Smooth muscle cell (in vitro differentiated cells): ENCODE measurements around the gene GNS. TPM values are rescaled to one million over a fixed set of nuclear protein-coding genes. Genes with fewer than 3 reads are reported as not detected.

ENCODE experiments used
- DNase-seq: peaks from one replicate; lab custom pipeline; 2025; ENCODE audit not compliant: unreplicated experiment; lab: John Stamatoyannopoulos, UW
- H2AFZ ChIP-seq: fragments of 200-600 bp; sonication (generic); 2 replicates; pipeline ENCODE4 v1.6.0; 2016; ENCODE audit warnings: antibody characterized with exemption, low read depth, mild to moderate bottlenecking
- H3F3A ChIP-seq: fragments of 200-600 bp; sonication (generic); 2 replicates; pipeline ENCODE4 v1.6.0; 2017; ENCODE audit warnings: antibody characterized with exemption, low read depth
- H3K27ac ChIP-seq: fragments of 200-600 bp; sonication (generic); 2 replicates; pipeline ENCODE4 v1.5.1; 2016; ENCODE audit warnings: low read depth, mild to moderate bottlenecking
- H3K27me3 ChIP-seq: fragments of 200-600 bp; sonication (generic); 2 replicates; pipeline ENCODE4 v1.6.1; 2016; ENCODE audit warnings: low read depth, mild to moderate bottlenecking
- H3K36me3 ChIP-seq: fragments of 200-600 bp; sonication (generic); 2 replicates; pipeline ENCODE4 v1.5.1; 2016; ENCODE audit warnings: low read depth
- H3K4me1 ChIP-seq: fragments of 200-600 bp; sonication (generic); 2 replicates; pipeline ENCODE4 v1.5.1; 2016; ENCODE audit warnings: low read depth
- H3K4me2 ChIP-seq: fragments of 200-600 bp; sonication (generic); 2 replicates; pipeline ENCODE4 v1.6.0; 2016; ENCODE audit warnings: mild to moderate bottlenecking
- H3K4me3 ChIP-seq: fragments of 200-600 bp; sonication (generic); 2 replicates; pipeline ENCODE4 v1.5.1; 2016; ENCODE audit warnings: mild to moderate bottlenecking
- H3K79me2 ChIP-seq: fragments of 200-600 bp; sonication (generic); 2 replicates; pipeline ENCODE4 v1.6.0; 2016; ENCODE audit warnings: low read depth, mild to moderate bottlenecking
- H3K9ac ChIP-seq: fragments of 200-600 bp; sonication (generic); 2 replicates; pipeline ENCODE4 v1.6.0; 2016; ENCODE audit warnings: low read depth
- H3K9me3 ChIP-seq: fragments of 200-600 bp; sonication (generic); replicated peaks from 2 replicates; pipeline ENCODE4 v1.5.1; 2016; ENCODE audit warnings: low read depth
- H4K20me1 ChIP-seq: fragments of 200-600 bp; sonication (generic); 2 replicates; pipeline ENCODE4 v1.6.0; 2016; ENCODE audit warnings: low read depth
- WGBS: methylation state at CpG from one replicate; pipeline ENCODE4 v1.1.7; 2016; ENCODE audit warnings: low lambda C conversion rate; 5-methylcytosine and 5-hydroxymethylcytosine counted together
- polyA plus RNA-seq: library from polyadenylated mRNA; unstranded; fragments of >200 nt; fragmentation: Nextera tagmentation; extraction: Ambion mirVana; gene quantifications from 2 replicates; pipeline ENCODE4 v1.2.1, GENCODE V29; 2016
- total RNA-seq: library from RNA; depleted of rRNA; stranded (reverse); fragments of >200 nt; gene quantifications from 2 replicates; pipeline ENCODE4 v1.2.3, GENCODE V29; 2014
- TF ChIP-seq, protein P1 (sequence below): fragments of 200-600 bp; sonication (generic); IDR thresholded peaks from 2 replicates; pipeline ENCODE4 v1.5.1; 2017; ENCODE audit warnings: borderline replicate concordance, mild to moderate bottlenecking, antibody characterized with exemption; ENCODE audit not compliant: insufficient read depth, poor library complexity, severe bottlenecking

Gene GNS
- total and polyA plus RNA-seq, 2 experiments from 2014 or later, result 36.4 to 64.9 TPM

DNA sequence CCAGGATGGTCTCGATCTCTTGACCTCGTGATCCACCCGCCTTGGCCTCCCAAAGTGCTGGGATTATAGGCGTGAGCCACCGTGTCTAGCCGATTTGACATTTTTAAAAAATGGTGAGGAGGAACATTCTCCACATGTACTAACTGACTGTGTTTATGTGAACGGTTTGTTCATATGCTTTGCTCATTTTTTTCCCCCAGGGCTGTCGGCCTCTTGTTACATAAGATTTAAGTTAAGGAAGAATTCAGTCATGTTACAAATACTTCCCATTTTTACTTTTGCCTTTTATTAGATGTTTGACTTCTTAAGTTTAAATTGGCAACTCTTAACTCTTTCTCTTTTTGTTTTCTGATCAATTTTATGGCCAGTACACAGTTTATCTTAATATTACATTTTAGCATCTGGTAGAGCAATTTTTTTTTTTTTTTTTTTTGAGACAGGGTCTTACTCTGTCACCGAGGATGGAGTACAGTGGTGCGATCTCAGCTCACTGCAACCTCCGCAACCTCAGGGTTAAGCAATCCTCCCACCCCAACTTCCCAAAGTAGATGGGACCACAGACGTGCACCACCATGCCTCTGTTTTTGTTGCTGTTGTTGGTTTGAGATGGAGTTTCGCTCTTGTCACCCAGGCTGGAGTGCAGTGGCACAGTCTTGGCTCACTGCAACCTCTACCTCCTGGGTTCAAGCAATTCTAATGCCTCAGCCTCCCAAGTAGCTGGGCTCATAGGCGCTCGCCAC, 9.6 kb downstream of the GNS start:
- H3K9me3 ChIP-seq, result no peaks in the 10 kb centered on the region
- no peaks in the 10 kb centered on the region for H3K79me2 ChIP-seq
- WGBS, result 97% methylated on average over 15 of the region's 15 CpGs

DNA sequence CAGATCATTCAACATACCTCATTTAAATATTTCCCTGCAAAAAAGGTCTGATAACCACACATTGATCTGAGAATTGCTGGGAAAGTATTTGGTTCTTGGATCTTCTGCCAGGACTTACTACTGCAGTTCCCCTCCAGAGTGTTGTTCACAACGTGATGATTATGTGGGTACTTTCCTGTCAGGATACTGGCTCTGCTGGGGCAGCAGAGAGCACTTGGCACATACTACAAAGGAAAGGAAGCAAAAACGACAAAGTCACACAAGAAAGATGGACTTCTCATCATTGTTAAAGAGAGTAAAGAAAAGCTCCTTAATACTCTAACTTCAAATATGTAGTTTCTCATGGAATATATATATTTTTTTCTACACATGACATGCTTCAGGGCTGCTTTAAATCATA, 11.5 kb downstream of the GNS start:
- Histone ChIP-seq H3K79me2 (no peaks in the 10 kb centered on the region), H4K20me1 (peaks cover 1% of the 10 kb centered on the region), H3K9ac (no peak overlapping the region), H3K36me3 (peaks cover 11% of the 10 kb centered on the region), H3F3A (no peaks in the 10 kb centered on the region), H3K27ac (no peak overlapping the region), H3K4me3 (no peak overlapping the region), H2AFZ (no peak overlapping the region), H3K4me2 (no peak overlapping the region), H3K27me3 (no peaks in the 10 kb centered on the region), H3K9me3 (no peaks in the 10 kb centered on the region), H3K4me1 (peaks cover 3% of the 10 kb centered on the region)
- no peak for DNase-seq
- TF ChIP-seq, protein P1, sequence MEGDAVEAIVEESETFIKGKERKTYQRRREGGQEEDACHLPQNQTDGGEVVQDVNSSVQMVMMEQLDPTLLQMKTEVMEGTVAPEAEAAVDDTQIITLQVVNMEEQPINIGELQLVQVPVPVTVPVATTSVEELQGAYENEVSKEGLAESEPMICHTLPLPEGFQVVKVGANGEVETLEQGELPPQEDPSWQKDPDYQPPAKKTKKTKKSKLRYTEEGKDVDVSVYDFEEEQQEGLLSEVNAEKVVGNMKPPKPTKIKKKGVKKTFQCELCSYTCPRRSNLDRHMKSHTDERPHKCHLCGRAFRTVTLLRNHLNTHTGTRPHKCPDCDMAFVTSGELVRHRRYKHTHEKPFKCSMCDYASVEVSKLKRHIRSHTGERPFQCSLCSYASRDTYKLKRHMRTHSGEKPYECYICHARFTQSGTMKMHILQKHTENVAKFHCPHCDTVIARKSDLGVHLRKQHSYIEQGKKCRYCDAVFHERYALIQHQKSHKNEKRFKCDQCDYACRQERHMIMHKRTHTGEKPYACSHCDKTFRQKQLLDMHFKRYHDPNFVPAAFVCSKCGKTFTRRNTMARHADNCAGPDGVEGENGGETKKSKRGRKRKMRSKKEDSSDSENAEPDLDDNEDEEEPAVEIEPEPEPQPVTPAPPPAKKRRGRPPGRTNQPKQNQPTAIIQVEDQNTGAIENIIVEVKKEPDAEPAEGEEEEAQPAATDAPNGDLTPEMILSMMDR, result no peak
- 79% methylated on average over 2 of the region's 2 CpGs for WGBS

More for the DNA sequence above, 9.6 kb downstream of the GNS start:
- Histone ChIP-seq H2AFZ (no peak overlapping the region), H3K36me3 (no peaks in the 10 kb centered on the region), H3K4me3 (no peak overlapping the region), H3F3A (no peaks in the 10 kb centered on the region), H4K20me1 (peaks cover 6% of the 10 kb centered on the region), H3K9ac (no peak overlapping the region), H3K27ac (no peak overlapping the region), H3K4me2 (no peak overlapping the region), H3K4me1 (peaks cover 3% of the 10 kb centered on the region), H3K27me3 (no peaks in the 10 kb centered on the region)
- no peak for DNase-seq
- TF ChIP-seq, protein P1, result no peak

DNA sequence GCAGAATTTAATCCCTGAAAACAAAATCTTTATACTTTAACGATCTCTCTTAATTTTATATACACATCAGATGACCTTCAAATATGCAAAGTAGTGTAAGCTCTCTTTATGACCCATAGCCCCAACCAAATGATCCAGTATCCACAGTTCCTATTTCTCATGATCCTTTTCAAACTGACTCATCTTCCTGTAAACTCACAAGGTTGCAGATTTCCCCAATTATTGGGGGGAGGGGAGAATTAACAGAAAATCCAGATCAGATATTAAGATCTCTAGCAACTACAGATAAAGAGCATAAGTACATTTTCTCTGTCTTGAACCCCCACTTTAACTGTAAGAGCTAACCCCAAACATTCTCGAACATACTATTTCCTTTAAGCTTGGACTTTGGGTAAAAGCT, 12.5 kb downstream of the GNS start:
- Histone ChIP-seq H3K9me3 (no peaks in the 10 kb centered on the region), H3K9ac (no peak overlapping the region), H3K4me1 (peaks cover 3% of the 10 kb centered on the region), H3K4me2 (no peak overlapping the region), H3K4me3 (no peak overlapping the region), H3K27ac (no peak overlapping the region), H3K79me2 (no peaks in the 10 kb centered on the region), H3F3A (no peaks in the 10 kb centered on the region), H3K27me3 (no peaks in the 10 kb centered on the region), H4K20me1 (no peaks in the 10 kb centered on the region), H2AFZ (no peak overlapping the region), H3K36me3 (peaks cover 11% of the 10 kb centered on the region)
- DNase-seq, result no peak
- TF ChIP-seq, protein P1, result no peak
- 73% methylated on average over 2 of the region's 2 CpGs for WGBS

DNA sequence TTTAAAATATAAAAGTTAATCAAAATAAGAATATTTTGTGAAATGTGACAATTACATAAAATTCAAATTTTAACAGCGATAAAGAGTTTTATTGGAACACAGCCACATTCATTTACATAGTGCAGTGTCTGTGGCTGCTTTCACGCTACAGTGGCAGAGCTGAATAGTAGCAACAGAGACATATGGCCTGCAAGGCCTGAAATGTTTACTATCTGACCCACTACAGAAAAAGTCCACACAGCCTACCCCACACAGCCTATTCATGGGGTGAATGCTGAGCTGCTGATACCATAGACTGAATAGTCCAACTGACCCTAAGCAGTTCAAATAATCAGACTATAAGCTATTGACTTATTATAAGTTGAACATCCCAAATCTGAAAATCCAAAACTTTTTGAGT, 13.2 kb downstream of the GNS start:
- Histone ChIP-seq H3K27me3 (no peaks in the 10 kb centered on the region), H3K36me3 (peaks cover 11% of the 10 kb centered on the region)
- 89% methylated on average over 2 of the region's 2 CpGs for WGBS

More for the DNA sequence above, 13.2 kb downstream of the GNS start:
- Histone ChIP-seq H3K9me3 (no peaks in the 10 kb centered on the region), H3K4me1 (peaks cover 3% of the 10 kb centered on the region), H3K79me2 (no peaks in the 10 kb centered on the region), H3F3A (no peaks in the 10 kb centered on the region), H3K9ac (no peak overlapping the region), H3K4me2 (no peak overlapping the region), H2AFZ (no peak overlapping the region), H4K20me1 (no peaks in the 10 kb centered on the region), H3K4me3 (no peak overlapping the region), H3K27ac (no peak overlapping the region)
- no peak for DNase-seq
- TF ChIP-seq, protein P1, result no peak
